ENCODE data around the gene UPK2. TPM values are rescaled to one million over a fixed set of nuclear protein-coding genes. Genes with fewer than 3 reads are reported as not detected.
A peak's percentile ranks its signal among the peaks of the same experiment; 100 is the strongest.

Gene UPK2
- total RNA-seq, 1 experiment from 2014 or later: not detected

DNA sequence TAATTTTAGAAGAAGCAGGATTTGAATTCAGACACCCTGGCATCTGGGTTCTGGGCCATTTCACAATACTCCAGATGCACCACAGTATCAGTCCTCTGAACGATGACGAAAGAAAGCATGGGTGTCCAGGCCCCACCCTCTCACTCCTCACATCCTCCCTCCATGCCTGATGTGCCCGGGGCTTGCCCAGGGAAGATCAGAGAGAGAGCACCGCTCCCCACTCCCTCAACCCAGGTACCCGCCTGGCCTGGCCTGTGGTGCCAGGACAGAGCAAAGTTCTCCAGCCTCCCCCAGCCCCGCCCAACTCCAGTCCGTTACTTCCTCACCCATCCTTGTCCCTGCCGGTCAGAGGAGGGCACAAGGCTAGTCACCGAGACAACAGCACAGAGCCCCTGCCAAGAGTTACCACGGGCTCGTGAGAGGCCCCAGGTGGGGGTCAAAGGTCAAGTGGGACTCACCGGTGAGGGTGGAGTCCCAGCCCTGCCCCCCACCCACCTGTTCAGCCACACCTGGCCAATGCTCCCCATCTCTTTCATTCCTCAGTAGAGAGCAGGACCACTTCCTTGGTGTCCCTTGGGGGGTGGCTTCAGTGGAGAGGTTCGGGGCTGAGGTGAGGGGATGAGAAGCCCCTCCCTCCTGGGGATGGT is 38.5 kb upstream of the UPK2 start:
- peak; percentile 79 for DNase-seq (ENCODE audit: low read depth)

DNA sequence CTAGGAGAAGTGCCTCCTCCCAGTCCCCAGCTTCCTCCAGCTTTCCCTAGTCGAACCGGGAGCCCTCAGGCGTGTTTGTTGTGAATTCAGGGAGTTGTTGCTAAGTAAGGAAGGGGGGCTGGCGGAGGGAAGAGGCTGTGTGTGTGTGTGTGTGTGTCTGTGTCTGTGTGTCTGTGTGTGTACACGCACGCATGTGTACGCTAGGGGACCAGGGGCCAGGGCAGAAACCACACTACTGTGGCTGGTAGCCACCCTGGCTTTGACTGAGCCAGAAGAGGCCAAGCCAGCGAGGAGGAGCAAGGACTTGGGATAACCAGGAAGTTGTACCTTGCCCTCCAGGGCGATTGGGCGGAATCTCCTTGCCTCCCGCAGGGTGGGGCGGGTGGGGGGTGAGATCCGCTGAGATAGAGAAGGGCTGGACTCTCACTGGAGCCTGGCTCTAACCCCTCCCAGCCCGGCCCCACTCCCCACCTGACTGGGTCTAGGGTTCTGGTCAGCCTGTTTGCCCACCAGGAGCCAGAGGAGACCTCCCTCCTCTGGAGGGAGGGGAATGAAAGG is 37.9 kb upstream of the UPK2 start:
- peak; percentile 97 for DNase-seq (ENCODE audit: low read depth)

DNA sequence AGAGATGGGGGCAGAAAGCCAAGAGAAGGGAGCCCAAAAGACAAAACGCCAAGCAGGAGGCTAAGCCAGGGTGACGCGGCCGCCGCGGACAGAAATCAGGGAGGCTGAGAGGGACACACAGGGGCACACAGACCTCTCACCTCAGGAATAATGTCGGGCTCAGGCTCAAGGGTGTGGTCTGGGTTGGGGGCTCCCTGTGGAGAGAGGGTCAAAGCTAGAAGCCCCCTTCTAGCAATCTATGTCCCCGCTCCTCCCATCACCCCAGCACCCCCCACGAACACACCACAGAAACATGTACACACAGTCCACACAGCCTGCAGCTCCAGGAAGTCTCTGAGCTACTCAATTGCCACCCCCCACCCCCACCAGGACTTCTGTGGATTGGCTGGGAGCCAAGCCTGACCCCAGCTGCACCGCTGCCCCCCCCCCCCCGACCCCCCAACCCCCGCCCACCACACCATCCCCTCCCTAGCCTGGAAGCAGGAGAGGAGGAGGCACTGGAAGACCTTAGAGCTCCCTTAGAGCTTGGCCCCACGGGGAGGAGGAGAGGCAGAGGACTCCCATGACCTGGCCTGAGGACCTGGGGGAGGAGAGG is 37.3 kb upstream of the UPK2 start:
- DNase-seq (ENCODE audit: low read depth): peak; percentile 68

DNA sequence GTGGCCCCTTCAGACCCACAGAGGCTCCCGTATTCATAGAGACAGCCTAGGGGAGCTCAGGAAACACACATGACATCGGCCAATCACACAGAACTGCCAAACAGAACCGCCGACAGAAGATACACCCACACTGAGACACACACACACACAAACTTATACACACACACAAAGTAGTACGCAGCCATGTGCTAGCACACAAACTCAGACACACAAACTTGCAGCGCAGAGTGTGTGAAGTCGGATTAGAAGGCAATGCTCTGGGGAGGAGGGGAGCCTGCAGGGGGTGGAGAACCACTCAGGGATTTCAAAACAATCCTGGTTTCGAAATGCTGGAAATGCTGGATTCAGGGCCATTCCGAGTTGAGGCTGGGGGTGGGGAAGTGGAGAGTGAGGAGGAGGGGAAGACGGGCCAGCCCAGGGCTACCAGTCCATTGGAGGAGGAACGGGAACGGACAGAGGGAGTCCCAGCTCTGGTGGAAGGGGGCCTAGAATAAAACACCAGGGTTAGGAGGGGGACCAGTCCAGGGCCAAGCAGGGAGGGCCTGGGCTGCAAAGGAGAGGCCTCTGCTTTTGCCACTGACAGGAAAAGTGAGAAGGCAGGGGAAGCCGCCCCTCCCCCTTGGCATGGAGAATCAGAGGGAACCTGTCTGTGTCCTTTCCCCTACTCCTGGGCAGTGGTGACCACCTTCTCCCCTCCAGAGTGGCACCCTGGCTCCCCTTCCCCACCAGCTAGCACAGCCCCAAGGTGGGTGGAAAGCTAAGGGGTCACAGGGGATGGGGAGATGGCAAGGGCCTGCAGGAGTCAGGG is 34.8 kb upstream of the UPK2 start:
- peak; percentile 74 for DNase-seq (ENCODE audit: low read depth)

DNA sequence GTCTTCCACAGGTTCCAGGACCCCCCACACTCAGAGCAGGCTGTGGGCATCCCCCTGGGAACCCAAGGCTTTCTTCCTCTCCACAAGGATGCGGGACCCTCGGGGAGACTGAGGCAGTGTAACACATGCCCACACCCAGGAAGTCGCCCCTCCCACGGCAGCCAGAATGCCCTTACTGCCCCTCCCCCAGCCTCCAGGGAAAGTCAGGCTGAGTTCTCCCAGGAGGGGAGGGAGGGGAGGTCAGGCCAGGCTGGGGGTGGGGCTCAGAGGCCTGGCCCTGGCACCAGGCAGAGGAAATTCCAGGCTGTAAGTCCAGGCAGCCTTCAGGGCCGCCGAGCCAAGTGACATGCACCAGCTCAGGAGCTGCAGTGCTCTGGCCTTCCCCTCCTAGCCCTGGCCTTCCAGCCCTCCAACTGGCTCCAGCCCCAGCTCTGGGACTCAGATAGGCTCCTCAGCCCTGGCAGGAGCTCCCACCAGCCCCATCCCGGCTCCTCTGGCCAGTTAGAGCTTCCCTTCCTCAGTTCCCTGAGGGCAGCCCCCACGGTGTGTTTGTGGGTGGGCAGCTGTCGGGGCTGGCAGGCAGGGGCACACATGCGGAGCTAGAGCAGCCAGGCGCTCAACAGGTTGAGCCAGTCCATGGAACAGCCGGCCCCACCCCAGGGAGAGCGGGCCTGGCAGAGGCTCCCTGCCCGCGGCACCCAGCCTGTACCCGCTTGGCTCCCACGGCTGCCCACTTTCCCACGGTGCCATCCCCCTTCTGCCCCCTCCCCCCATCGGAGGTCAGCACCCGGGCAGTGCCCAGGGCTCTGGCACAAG is 34.0 kb upstream of the UPK2 start:
- peak; percentile 89 for DNase-seq (ENCODE audit: low read depth)

DNA sequence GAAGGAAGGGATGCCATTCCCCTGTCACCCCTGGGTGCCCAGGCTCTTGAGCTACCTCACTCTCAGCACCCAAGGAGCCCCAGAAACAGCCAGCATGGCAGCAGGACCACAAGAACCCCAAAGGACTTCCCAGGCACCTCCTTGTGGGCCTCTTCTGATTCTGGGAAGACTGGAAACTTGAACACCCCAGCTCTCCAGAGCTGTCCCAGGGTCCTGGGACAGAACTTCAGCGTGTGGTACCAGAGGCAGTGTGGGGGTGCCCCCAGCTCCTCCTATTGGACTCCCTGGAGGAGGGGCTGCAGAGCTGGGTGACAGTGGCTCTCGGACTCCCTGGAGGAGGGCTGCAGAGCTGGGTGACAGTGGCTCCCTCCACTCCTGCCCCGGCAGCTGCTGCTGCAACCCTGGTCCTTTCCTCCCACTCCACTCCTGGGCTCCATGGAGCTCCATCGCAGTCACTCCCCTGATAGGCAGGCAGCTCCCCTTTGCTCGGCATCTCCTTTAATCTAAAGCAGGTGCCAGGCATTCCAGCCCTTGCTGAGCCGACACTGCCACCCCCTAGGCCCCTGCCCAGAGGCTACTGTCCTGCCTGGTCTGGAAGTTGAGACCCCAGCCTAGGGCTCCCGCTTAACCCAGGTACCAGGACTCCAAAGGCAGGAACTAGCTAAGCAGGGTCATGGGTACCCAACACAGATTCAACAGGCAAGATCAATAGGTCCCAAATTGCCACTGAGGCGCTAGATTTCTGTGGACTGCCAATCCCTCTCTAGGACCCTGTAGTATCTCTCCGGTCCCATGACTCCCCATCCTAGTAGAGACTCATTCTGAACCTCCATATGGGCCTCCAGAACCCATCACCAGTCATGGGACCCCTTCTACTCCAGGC is 33.1 kb upstream of the UPK2 start:
- peak; percentile 22 for DNase-seq (ENCODE audit: low read depth)

DNA sequence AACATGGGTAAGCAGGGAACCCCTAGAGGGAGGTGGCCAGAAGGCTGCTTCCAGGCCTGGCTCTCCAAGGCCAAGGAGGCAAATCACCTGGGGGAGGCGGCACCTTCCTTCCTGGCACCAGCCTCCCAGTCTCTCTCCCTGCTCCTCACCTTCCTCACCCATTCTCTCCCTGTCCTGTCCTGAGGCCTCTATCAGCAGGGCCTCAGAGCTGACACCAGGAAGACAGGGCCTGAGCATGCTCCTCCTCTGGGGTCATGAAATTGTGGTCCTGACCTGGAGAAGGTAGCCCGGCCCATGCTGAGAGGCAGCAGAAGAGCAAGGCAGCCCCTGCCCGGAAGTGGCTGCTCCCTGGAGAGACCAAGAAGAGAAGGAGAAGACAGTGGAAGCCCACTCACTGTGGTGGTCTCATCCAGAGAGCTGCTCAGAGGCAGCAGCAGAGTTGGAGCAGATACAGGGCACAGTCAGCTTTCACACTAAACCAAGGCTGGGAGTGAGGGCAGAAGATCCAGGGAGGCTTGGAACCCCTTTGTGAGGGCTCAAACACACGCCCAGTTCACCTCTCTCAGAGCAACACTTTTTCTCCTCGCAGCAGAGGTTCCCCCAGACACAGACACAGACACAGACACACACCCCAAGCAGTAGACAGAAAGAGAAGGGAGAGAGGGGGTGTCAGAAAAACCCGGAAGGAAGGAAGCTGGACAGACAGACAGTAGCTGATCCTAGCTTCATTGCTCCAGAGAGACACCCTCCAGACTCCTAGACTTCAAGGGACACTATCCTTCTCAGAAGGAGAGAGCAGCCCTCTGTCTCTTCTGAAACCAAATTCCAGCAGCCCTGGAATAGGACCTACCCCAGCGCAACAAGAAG is 32.1 kb upstream of the UPK2 start:
- DNase-seq (ENCODE audit: low read depth): peak; percentile 28

DNA sequence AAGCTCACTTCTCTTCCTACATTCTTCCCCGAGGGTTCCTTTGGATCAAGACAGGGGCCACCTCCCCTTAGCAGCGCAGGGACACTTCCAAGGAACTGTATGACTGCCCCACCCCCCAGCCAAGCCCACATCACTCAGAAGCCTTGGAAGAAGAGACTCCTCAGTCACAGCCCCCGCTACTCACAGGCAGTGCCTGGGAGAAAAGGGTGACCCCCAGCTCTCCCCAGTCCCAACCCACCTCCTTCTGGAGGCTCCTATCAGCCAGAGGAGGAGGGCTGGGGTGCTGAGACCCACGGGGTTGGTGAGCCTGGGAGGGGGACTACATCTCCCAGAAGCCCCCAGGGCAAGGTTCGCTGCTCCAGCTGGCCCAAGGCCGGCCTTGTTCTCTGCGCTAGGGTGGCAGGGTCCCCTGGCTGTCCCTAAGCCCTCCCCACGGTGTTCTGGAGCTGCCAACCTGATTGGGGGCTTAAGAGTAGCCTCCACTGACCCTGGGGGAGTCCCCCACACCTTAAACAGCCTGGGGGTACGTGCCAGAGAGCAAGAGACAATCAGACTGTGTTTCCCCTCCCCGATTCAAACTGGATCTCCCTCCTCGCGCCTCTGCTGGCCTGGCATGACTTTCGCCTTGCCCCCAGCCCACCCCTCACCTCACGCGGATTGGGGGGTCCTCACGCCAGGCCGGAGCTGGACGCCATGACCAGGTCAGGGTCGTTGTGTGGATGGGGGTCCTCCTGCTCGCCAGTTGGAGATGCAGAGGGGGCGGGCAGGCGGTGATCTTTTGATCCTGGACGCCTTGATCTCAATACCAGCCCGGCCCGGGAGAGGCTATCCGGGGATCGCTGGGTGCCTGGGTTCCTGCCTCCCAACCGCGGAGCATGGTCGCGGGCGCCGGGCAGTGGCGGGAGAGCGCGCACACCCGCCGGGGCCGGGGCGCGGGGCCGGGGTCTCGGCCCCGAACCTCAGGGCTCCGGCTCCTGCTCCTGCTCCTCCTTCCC is 31.2 kb upstream of the UPK2 start:
- peak; percentile 63 for DNase-seq (ENCODE audit: low read depth)

DNA sequence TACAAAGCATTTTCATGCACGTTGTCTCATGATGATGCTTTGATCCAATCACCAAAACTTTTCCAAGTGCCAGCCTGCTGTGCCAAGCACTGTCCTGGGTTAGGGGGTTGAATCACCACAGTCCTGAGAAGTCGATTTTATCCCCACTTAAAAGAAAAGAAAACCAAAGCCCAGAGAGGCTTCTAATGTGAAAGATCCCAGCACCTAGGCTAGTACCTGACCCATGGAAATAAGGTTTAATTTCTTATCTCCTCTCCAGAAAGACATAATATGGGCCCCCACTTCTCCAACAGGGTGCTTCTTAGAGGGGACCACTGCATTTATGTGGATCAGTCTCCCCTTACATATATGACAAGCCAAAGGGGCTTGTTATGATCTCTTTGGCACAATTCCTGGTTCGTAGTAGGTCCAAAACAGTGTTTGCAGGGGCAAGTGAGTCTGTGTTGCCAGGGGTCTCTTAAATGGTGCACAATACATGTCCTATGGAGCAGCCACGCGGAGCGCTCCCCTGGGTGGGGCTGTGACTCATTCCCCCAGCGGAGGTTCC is 28.5 kb upstream of the UPK2 start:
- peak; percentile 35 for DNase-seq (ENCODE audit: low read depth)

DNA sequence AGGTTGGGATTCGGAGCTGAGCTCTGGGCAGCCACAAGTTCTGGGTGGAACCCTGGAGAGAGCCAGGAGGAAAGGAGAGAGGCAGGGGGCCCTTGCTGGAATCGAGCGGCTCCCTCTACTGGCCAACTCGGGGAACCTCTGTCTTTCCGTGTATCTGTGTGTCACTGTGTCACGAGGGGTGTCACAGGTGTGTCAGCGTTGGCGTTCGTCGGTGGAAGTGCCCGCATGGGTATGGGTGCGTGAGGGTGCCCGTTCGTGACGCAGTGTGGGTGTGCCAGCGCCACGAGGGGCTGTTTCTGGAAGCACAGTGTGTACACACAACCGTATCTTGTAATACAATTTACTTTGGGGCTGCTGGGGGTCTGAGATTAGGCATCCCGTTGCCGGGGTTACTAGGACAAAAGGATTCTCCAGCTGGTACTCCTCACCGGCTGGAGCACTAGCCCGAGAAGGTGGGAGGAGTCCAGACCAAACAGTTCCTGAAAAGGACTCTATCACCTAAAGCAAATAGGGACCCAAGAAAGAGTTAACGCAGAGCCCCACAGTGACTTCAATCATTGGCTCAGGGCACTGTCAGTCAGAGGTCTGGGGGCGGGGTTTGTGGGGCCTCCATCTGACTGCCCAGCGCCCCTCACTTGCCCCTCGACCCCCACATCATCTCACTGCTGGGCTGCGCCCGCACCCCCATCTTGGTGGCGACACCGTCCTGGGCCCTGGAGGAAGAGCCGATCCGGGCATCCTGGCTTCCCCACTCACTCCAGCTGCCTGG is 27.8 kb upstream of the UPK2 start:
- peak; percentile 94 for DNase-seq (ENCODE audit: low read depth)

DNA sequence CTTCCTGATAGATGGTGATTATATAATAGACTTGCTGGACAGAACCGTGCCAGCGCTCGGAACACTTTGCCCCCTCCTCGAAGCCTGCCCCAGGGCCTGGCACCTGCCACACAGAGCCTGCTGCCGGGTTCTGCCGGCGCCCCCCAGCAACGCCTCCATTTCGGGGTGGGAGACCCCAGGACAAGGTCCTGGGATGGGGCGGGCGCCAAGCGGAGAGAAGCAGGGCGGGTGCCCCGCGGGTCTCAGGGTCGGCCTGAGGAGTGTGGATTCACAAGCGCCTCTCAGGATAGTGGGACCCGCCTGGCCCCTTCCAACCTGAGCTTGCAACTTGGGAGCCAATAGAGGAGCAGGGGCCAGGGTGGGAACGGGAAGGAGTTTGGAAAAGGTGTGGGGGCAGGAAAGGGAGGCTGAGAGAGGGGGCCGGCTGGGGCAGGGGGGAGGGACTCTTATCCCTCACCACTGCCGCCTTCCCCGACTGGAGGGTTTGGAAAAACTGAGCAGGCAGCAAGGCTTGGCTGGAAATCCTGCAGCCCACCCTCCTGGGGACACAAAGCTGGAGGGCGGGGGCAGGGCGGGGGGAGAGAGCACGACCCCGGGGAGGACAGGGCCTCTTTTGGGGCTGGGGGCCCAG is 27.1 kb upstream of the UPK2 start:
- peak; percentile 72 for DNase-seq (ENCODE audit: low read depth)

DNA sequence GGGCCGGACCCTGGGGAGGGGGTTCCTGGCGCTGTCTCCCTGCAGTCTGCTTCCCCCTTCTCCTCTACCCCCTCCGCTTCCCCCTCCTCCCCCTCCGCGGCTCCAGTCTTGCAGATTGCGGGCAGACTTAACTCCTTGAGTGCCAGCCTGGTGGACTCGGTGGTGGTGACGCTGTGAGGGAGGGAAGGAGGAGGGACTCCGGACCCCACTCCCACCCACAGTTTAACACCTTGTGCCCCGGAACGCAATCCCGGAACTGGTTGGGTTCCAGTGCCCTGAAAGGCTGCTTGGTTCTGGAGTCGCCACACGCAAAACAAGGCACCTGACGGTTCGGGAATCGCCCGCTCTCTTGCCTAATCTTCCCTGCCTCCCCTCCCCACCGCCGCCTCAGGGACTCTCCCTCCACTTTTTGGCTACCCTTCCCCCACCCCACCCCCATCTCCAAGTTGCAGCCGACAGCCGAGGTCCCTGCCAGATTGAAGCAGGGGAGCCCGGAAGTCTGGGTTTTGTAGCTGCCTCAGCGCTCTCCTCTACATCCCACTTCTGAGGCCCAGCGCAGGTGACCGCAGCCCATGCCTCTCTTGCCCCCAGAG is 26.5 kb upstream of the UPK2 start:
- peak; percentile 87 for DNase-seq (ENCODE audit: low read depth)

DNA sequence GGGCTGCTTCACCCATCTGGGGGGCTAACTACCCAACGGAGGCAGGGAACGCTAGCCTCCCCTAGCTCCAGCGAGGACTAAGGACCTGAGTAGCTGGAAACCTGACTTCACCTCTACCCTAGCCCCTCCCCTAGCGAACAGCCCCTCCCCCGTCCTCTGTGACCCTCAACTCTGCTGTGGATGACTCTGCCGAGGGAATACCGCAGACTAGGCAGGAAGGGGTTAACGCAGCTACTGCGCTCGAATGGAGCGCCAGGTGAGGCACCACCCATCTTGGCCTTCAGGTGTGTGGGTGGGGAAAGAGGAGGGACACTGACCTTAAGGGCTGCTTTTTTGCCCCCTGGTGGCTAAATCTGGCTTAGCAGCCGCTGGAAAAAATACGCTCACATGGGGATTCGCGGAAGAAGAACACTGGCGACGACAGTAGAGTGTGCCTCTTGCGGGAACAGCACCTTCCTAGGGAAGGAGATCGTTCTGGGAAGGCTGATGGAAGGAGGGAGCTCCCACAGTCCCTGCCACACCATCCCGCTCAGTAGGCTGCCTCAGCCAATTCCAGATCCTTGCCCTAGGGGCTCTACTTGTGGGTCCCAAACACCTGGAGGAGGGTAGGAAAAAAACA is 25.9 kb upstream of the UPK2 start:
- DNase-seq (ENCODE audit: low read depth): peak; percentile 80

DNA sequence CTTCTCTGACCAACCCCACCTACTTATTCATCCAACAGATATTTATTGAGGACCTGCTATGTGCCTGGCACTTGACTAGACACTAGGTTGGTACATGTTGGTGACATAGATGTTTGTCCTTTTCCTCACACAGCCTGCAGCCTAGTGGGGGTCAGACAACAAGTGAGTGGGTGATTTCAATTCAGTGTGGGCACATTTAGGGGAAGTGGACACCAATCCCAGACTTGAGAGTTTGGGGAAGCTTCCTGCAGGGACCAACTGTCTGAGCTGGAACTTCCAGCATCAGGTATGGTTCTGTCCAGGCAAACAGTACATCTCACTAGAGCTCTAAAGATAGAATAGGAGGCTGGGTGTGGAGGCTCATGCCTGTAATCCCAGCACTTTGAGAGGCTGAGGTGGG is 24.5 kb upstream of the UPK2 start:
- DNase-seq (ENCODE audit: low read depth): no peak

DNA sequence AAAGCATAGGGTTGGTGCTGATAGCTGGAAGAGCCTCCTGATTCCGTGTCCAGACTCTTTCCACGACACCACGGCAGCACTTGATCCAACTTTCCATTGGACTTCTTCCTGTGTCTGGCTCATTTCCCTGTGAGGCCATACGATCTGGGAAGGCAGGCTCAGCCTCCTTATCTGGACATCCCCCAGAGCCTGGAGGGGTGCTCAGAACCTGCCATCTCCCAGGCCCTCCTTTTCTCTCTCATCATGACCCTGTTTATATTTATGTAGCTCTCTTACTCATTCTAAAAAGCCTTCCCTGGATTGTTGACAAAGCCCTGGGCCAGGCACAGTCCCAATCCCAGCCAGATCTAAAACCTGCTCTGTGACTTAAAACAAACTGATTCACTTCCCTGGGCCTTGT is 22.6 kb upstream of the UPK2 start:
- peak; percentile 34 for DNase-seq (ENCODE audit: low read depth)

DNA sequence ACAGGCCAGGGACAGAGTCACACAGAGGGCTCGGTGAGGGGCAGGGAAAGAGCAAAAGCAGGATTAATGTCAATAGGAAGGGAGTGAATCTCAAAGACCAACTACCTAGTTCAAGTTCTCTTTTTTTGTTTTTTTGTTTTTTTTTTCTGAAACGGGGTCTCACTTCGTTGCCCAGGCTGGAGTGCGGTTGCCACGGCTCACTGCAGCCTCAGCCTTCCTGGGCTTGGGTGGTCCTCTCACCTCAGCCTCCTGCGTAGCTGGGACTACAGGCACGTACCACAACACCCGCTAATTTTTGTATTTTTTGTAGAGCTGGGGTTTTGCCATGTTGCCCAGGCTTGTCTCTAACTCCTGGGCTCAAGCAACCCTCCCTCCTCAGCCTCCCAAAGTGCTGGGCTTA is 20.7 kb upstream of the UPK2 start:
- DNase-seq (ENCODE audit: low read depth): no peak
